HG03175 (cell line): Measurements from ENCODE around the gene FOCAD.
A peak's percentile ranks its signal among the peaks of the same experiment; 100 is the strongest.

ENCODE experiments used
- ATAC-seq: cut with Tn5 transposase; IDR thresholded peaks from one replicate; pipeline ENCODE4 v1.9.1; 2021; ENCODE audit warnings: mild to moderate bottlenecking, moderate library complexity; ENCODE audit not compliant: unreplicated experiment

Gene FOCAD

GRCh38 chr9:20870115-20870514, 186.1 kb downstream of the FOCAD start:
- ATAC-seq, result no peak

- no peak for ATAC-seq
Observed at GRCh38 chr9:20872340-20872977, 188.4 kb downstream of the FOCAD start.

- no peak for ATAC-seq
Observed at GRCh38 chr9:20873240-20873865, 189.3 kb downstream of the FOCAD start.

GRCh38 chr9:20880271-20880670, 196.2 kb downstream of the FOCAD start:
- no peak for ATAC-seq

- no peak for ATAC-seq
Observed at GRCh38 chr9:20880675-20881074, 196.6 kb downstream of the FOCAD start.

GRCh38 chr9:20884985-20885593, 201.0 kb downstream of the FOCAD start:
- no peak for ATAC-seq

- no peak for ATAC-seq
Observed at GRCh38 chr9:20898885-20899554, 215.0 kb downstream of the FOCAD start.

- no peak for ATAC-seq
Observed at GRCh38 chr9:20903212-20903611, 219.2 kb downstream of the FOCAD start.

GRCh38 chr9:20904995-20905394, 220.9 kb downstream of the FOCAD start:
- no peak for ATAC-seq

- ATAC-seq, result no peak
Observed at GRCh38 chr9:20906326-20906725, 222.3 kb downstream of the FOCAD start.

GRCh38 chr9:20908461-20908860, 224.4 kb downstream of the FOCAD start:
- ATAC-seq, result no peak

- no peak for ATAC-seq
Observed at GRCh38 chr9:20914556-20914955, 230.5 kb downstream of the FOCAD start.

GRCh38 chr9:20921362-20921761, 237.3 kb downstream of the FOCAD start:
- ATAC-seq, result no peak

GRCh38 chr9:20925256-20926045, 241.4 kb downstream of the FOCAD start:
- no peak for ATAC-seq

GRCh38 chr9:20929276-20929675, 245.2 kb downstream of the FOCAD start:
- no peak for ATAC-seq

- ATAC-seq, result no peak
Observed at GRCh38 chr9:20930836-20931235, 246.8 kb downstream of the FOCAD start.

GRCh38 chr9:20940447-20941173, 256.6 kb downstream of the FOCAD start:
- peak; percentile 31 for ATAC-seq

- peak; percentile 99 for ATAC-seq
Observed at GRCh38 chr9:20941174-20941690, 257.2 kb downstream of the FOCAD start.

GRCh38 chr9:20944507-20944906, 260.4 kb downstream of the FOCAD start:
- no peak for ATAC-seq

- no peak for ATAC-seq
Observed at GRCh38 chr9:20945269-20945668, 261.2 kb downstream of the FOCAD start.
